Esophagus muscularis mucosa (tissue), 4 donors: Measurements from ENCODE around the gene PMF1. TPM values are rescaled to one million over a fixed set of nuclear protein-coding genes. Genes with fewer than 3 reads are reported as not detected.

Experiments used
- DNase-seq: peaks from one replicate; pipeline ENCODE4 v3.0.0-alpha.2; 2017; ENCODE audit errors: extremely low spot score
- H3K27ac ChIP-seq, 4 donors: fragments of 200-600 bp; sonication (generic); replicated peaks in 1 of 4; 1 replicate in 3 of 4; 2 replicates in 1 of 4; pipeline ENCODE4 v1.5.1; 2016 to 2019; ENCODE audit warnings: mild to moderate bottlenecking in 1 of 4
- H3K27me3 ChIP-seq, 4 donors: fragments of 200-600 bp; sonication (generic); one replicate each; pipeline versions ENCODE4 v1.5.1 to v1.6.0; 2016 to 2019
- H3K36me3 ChIP-seq, 4 donors: fragments of 200-600 bp; sonication (generic); one replicate each; pipeline ENCODE4 v1.5.1; 2016 to 2019
- H3K4me1 ChIP-seq, 4 donors: fragments of 200-600 bp; sonication (generic); one replicate each; pipeline ENCODE4 v1.5.1; 2016 to 2019
- H3K4me3 ChIP-seq, 4 donors: fragments of 200-600 bp; sonication (generic); 1 replicate in 2 of 4; 2 replicates in 2 of 4; pipeline ENCODE4 v1.5.1; 2016 to 2019; ENCODE audit warnings: mild to moderate bottlenecking in 4 of 4, moderate library complexity in 1 of 4
- H3K9me3 ChIP-seq, 4 donors: fragments of 200-600 bp; sonication (generic); 1 replicate in 3 of 4; 2 replicates in 1 of 4; pipeline ENCODE4 v1.5.1; 2016 to 2019
- EP300 ChIP-seq: sonication (generic); formaldehyde crosslinking; IDR thresholded peaks from one replicate; pipeline ENCODE4 v1.6.1; 2017; ENCODE audit warnings: antibody characterized with exemption
- POLR2A ChIP-seq: fragments of 450-650 bp; IDR thresholded peaks from one replicate; pipeline ENCODE4 v1.6.1; 2017; ENCODE audit warnings: antibody characterized with exemption, moderate library complexity, mild to moderate bottlenecking, low read depth
- POLR2AphosphoS5 ChIP-seq, 2 donors: sonication (generic); formaldehyde crosslinking; IDR thresholded peaks; one replicate each; pipeline ENCODE4 v1.6.1; 2017; ENCODE audit warnings: antibody characterized with exemption in 2 of 2
- WGBS: methylation state at CpG from one replicate; pipeline ENCODE4 v1.1.5; 2018; 5-methylcytosine and 5-hydroxymethylcytosine counted together
- intact Hi-C: fragments of 100-400 bp; cut with DNase I; formaldehyde crosslinking; loops from one replicate; pipeline ENCODE4 v1.15.1; 2023
- small RNA-seq, 3 donors: library from RNA; depleted of rRNA; stranded (forward); fragments of <200 nt; gene quantifications; one replicate each; pipeline ENCODE3, GENCODE V24; 2016
- total RNA-seq, 4 donors: library from RNA; depleted of rRNA; stranded (reverse); fragments of >200 nt; gene quantifications; one replicate each; pipeline versions ENCODE4 v1.1.0 to v1.2.1, GENCODE V29; 2016
- TF ChIP-seq, protein P1 (sequence below), 3 experiments: fragments of 200-600 bp in 2 of 3; fragments of 450-650 bp in 1 of 3; sonication (generic) in 2 of 3; IDR thresholded peaks; one replicate each; pipeline ENCODE4 v1.5.1; 2017 to 2019; ENCODE audit warnings: antibody characterized with exemption in 3 of 3, mild to moderate bottlenecking in 2 of 3, moderate library complexity in 1 of 3

Gene PMF1
- total RNA-seq, 4 donors from 2014 or later = 45.0 to 60.4 (median 50.2) TPM

DNA sequence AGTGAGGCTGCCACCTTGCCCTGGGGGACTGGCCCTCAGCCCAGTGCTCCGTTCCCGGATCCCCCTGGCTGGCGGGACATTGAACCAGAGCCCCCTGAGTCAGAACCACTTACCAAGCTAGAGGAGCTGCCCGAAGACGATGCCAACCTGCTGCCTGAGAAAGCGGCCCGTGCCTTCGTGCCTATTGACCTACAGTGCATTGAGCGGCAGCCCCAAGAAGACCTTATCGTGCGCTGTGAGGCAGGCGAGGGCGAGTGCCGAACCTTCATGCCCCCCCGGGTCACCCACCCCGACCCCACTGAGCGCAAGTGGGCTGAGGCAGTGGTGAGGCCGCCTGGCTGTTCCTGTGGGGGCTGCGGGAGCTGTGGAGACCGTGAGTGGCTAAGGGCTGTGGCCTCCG is 72.6 kb downstream of the PMF1 start:
- Histone ChIP-seq H3K27ac (no peak overlapping the region), H3K27me3 (no peaks in the 10 kb centered on the region), H3K9me3 (no peaks in the 10 kb centered on the region), H3K4me3 (no peak overlapping the region), H3K4me1 (peaks cover 25 to 38% (median 30%) of the 10 kb centered on the region in 4 donors), H3K36me3 (peaks cover 0 to 31% (median 8%) of the 10 kb centered on the region in 4 donors)
- WGBS = 93% methylated on average over 10 of the region's 21 CpGs
- TF ChIP-seq EP300 = no peak
- no peak for TF ChIP-seq POLR2AphosphoS5 (IDR thresholded peaks at IDR 0.05)
- TF ChIP-seq, protein P1, sequence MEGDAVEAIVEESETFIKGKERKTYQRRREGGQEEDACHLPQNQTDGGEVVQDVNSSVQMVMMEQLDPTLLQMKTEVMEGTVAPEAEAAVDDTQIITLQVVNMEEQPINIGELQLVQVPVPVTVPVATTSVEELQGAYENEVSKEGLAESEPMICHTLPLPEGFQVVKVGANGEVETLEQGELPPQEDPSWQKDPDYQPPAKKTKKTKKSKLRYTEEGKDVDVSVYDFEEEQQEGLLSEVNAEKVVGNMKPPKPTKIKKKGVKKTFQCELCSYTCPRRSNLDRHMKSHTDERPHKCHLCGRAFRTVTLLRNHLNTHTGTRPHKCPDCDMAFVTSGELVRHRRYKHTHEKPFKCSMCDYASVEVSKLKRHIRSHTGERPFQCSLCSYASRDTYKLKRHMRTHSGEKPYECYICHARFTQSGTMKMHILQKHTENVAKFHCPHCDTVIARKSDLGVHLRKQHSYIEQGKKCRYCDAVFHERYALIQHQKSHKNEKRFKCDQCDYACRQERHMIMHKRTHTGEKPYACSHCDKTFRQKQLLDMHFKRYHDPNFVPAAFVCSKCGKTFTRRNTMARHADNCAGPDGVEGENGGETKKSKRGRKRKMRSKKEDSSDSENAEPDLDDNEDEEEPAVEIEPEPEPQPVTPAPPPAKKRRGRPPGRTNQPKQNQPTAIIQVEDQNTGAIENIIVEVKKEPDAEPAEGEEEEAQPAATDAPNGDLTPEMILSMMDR (IDR thresholded peaks at IDR 0.05) = no peak
- no peak for TF ChIP-seq POLR2A
- intact Hi-C loops = no loop called here
- no peak for DNase-seq

- TF ChIP-seq POLR2AphosphoS5 (IDR thresholded peaks at IDR 0.05) = no peak
- TF ChIP-seq POLR2A = no peak
- no peak for TF ChIP-seq EP300
- TF ChIP-seq, protein P1 (IDR thresholded peaks at IDR 0.05) = no peak
- H3K4me3 ChIP-seq = no peak overlapping the region
- no peaks in the 10 kb centered on the region for H3K27me3 ChIP-seq
- 86% methylated on average over 8 of the region's 8 CpGs for WGBS
- no peak for DNase-seq
- no peak overlapping the region for H3K27ac ChIP-seq
- no peaks in the 10 kb centered on the region for H3K9me3 ChIP-seq
- peaks cover 0 to 31% (median 8%) of the 10 kb centered on the region in 4 donors for H3K36me3 ChIP-seq
- intact Hi-C loops = no loop called here
- H3K4me1 ChIP-seq = peaks cover 18 to 38% (median 31%) of the 10 kb centered on the region in 4 donors
Observed at GRCh38 chr1:156286061-156286460, 73.3 kb downstream of the PMF1 start.

Small RNAs within 50 kb of the gene (small RNA-seq; reads per million reads assigned to genes)
- gene RF00568 = 0 reads per million in 3 donors

Other genes with a start within 250 kb of the PMF1 start
- 100 to 1,000 TPM in 2 of 4 donors, 10 to 100 TPM in 2; 54.0 to 130 (median 91.8) TPM for gene ARHGEF2, start 234.5 kb upstream of the PMF1 start, total RNA-seq
- gene SSR2, start 192.1 kb upstream of the PMF1 start, total RNA-seq = 100 to 1,000 TPM; 118 to 229 (median 137) TPM
- gene UBQLN4, start 159.2 kb upstream of the PMF1 start, total RNA-seq = 10 to 100 TPM; 17.4 to 33.3 (median 26.0) TPM
- 100 to 1,000 TPM in 1 of 4 donors, 10 to 100 TPM in 3; 59.3 to 106 (median 75.5) TPM for gene LAMTOR2, start 158.2 kb upstream of the PMF1 start, total RNA-seq
- not detected for gene RAB25, start 151.8 kb upstream of the PMF1 start, total RNA-seq
- gene MEX3A, start 130.5 kb upstream of the PMF1 start, total RNA-seq = 1 to 10 TPM in 1 of 4 donors, under 1 TPM in 3; under 0.01 to 1.6 (median 0.66) TPM
- 100 to 1,000 TPM; 311 to 589 (median 380) TPM for gene LMNA, start 98.3 kb upstream of the PMF1 start, total RNA-seq
- gene SEMA4A, start 59.4 kb upstream of the PMF1 start, total RNA-seq = 1 to 10 TPM; 1.7 to 4.1 (median 2.6) TPM
- 10 to 100 TPM in 3 of 4 donors, 1 to 10 TPM in 1; 8.3 to 18.2 (median 15.0) TPM for gene SLC25A44, start 18.9 kb upstream of the PMF1 start, total RNA-seq
- 1 to 10 TPM in 1 of 4 donors, not detected in 3; 2.4 TPM for gene BGLAP, start 29.2 kb downstream of the PMF1 start, total RNA-seq
- 1 to 10 TPM; 2.2 to 2.9 (median 2.7) TPM for gene PAQR6, start 35.0 kb downstream of the PMF1 start, total RNA-seq
- 10 to 100 TPM; 52.3 to 96.1 (median 69.4) TPM for gene SMG5, start 69.8 kb downstream of the PMF1 start, total RNA-seq
- 1 to 10 TPM in 3 of 4 donors, under 1 TPM in 1; 0.99 to 3.2 (median 1.9) TPM for gene TMEM79, start 71.3 kb downstream of the PMF1 start, total RNA-seq
- 10 to 100 TPM; 27.0 to 47.8 (median 37.5) TPM for gene GLMP, start 82.7 kb downstream of the PMF1 start, total RNA-seq
- gene VHLL, start 86.3 kb downstream of the PMF1 start, total RNA-seq = not detected
- gene CCT3, start 125.3 kb downstream of the PMF1 start, total RNA-seq = 100 to 1,000 TPM; 172 to 241 (median 222) TPM
- gene TSACC, start 125.5 kb downstream of the PMF1 start, total RNA-seq = not detected
- gene RHBG, start 156.2 kb downstream of the PMF1 start, total RNA-seq = not detected